Lower lobe of right lung (tissue), 2 donors: Measurements from ENCODE around the gene NDUFV1. TPM values are rescaled to one million over a fixed set of nuclear protein-coding genes. Genes with fewer than 3 reads are reported as not detected.
"Not testable (repeated sequence)": the region's sequence is repeated elsewhere in the genome, so short reads cannot be mapped to it uniquely, and the experiment has no call there.

Experiments used
- ATAC-seq, 2 donors: fragments of 200-7000 bp; cut with Tn5 transposase; one replicate each; pipeline ENCODE4 v1.9.1; 2020 to 2022; ENCODE audit warnings: mild to moderate bottlenecking in 2 of 2, moderate library complexity in 2 of 2
- DNase-seq: peaks from one replicate; pipeline ENCODE4 v3.0.0-alpha.2; 2020
- H3K27ac ChIP-seq: fragments of 200-600 bp; one replicate; pipeline ENCODE4 v1.8.0; 2022
- H3K27me3 ChIP-seq: fragments of 200-600 bp; one replicate; pipeline ENCODE4 v1.8.0; 2022; ENCODE audit warnings: low read depth
- H3K36me3 ChIP-seq: fragments of 200-600 bp; one replicate; pipeline ENCODE4 v1.8.0; 2022; ENCODE audit warnings: mild to moderate bottlenecking
- H3K4me1 ChIP-seq: fragments of 200-600 bp; one replicate; pipeline ENCODE4 v1.8.0; 2022
- H3K4me3 ChIP-seq: fragments of 200-600 bp; one replicate; pipeline ENCODE4 v1.8.0; 2022; ENCODE audit warnings: mild to moderate bottlenecking
- H3K9me3 ChIP-seq: fragments of 200-600 bp; one replicate; pipeline ENCODE4 v1.8.0; 2022
- CTCF ChIP-seq: fragments of 200-600 bp; IDR thresholded peaks from one replicate; pipeline ENCODE4 v1.8.0; 2022; ENCODE audit warnings: antibody characterized with exemption, mild to moderate bottlenecking
- intact Hi-C: fragments of 100-400 bp; cut with DNase I; formaldehyde crosslinking; loops from one replicate; pipeline ENCODE4 v1.11.0; 2022
- long read RNA-seq: library from polyadenylated mRNA; unstranded; transcript quantifications from one replicate; pipeline ENCODE4 v2.0.0, GENCODE V29; 2021
- total RNA-seq: library from RNA; stranded (reverse); fragmentation: NEBNext Ultra II Directional; extraction: Animal tissue kit (Norgen Biotek cat#: 25700); gene quantifications from one replicate; pipeline ENCODE4 v1.2.1, GENCODE V29; 2021
- donor health status: DM: no; HTN: yes; CAD: no; lungs with severe emphysema.

Gene NDUFV1
- 143 TPM for total RNA-seq
- long read RNA-seq, transcript NDUFV1-201 (10 exons, 1,596 nt) = major isoform, 75 of 144 reads
- long read RNA-seq, partial matches to known transcripts = 50 of 144 reads
- long read RNA-seq, other reads (novel, unspliced or antisense) = 13 of 144 reads

DNA sequence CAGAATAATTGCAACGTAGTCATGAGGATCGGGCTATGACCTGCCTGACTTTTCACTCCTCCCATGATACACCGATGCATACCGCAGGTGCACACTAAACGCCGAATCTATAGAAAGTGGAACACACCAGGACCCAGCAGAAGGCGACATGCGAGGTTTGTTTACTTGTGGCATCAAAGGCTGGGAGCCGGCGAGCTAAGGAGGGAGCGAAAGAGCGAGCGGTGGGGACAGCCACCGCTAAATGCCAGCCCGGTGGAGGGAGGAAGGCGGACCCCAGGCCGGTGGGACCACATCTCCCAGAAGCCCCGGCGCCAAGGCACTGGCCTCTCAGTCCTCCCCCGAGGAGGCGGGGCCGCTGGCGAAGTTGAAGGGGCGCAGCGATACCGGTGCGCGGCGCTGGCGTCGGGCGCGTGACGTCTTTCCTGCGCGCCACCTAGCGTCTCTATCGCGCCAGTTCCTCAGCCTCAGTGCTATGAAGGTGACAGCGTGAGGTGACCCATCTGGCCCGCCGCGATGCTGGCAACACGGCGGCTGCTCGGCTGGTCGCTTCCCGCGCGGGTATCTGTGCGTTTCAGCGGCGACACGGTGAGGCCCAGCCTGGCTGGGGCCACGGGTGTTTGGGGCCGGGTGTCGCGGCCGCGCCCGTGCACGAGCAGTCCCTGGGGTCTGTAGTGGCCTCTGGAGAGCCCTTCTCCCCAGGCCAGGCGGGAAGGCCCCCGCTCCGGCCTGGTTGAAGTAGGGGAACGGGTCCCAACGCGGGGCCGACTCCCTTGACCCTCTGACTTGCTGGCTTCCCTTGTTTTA is at the start of gene NDUFV1:
TSS of gene NDUFV1 (plus strand) at position 445 of the 804 bp plus-strand sequence. CDS start at position 514, 69 bp downstream.
- TF ChIP-seq CTCF = peak; percentile 71
- ATAC-seq (peak; percentile 98 to 99), DNase-seq (peak; percentile 98)
- Histone ChIP-seq H3K27me3 (no peaks in the 10 kb centered on the region), H3K36me3 (peaks cover 33% of the 10 kb centered on the region), H3K27ac (peak within 1 kb of the TSS; percentile 91), H3K9me3 (no peaks in the 10 kb centered on the region), H3K4me1 (peaks cover 19% of the 10 kb centered on the region), H3K4me3 (peak within 1 kb of the TSS; percentile 99)
- intact Hi-C loops = no loop called here

- H3K27me3 ChIP-seq = peaks cover 6% of the 10 kb centered on the region
- H3K4me3 ChIP-seq = peak overlapping the region; percentile 10
- H3K9me3 ChIP-seq = no peaks in the 10 kb centered on the region
- intact Hi-C loops = no loop called here
- no peaks in the 10 kb centered on the region for H3K4me1 ChIP-seq
- ATAC-seq = peak; percentile 90 to 92
- H3K27ac ChIP-seq = peak overlapping the region; percentile 68
- DNase-seq = peak; percentile 76
- no peaks in the 10 kb centered on the region for H3K36me3 ChIP-seq
- TF ChIP-seq CTCF = no peak
Observed at GRCh38 chr11:67558084-67558772, 48.5 kb upstream of the NDUFV1 start.

GRCh38 chr11:67561971-67562619 is 44.6 kb upstream of the NDUFV1 start:
- ATAC-seq = no peak
- Histone ChIP-seq H3K36me3 (no peaks in the 10 kb centered on the region), H3K9me3 (no peaks in the 10 kb centered on the region), H3K27me3 (peaks cover 6% of the 10 kb centered on the region), H3K4me3 (no peak overlapping the region), H3K27ac (no peak overlapping the region), H3K4me1 (peaks cover 4% of the 10 kb centered on the region)
- no peak for TF ChIP-seq CTCF
- no peak for DNase-seq
- intact Hi-C loops = no loop called here

GRCh38 chr11:67562963-67563704 is 43.6 kb upstream of the NDUFV1 start:
- Histone ChIP-seq H3K4me1 (peaks cover 4% of the 10 kb centered on the region), H3K27ac (no peak overlapping the region), H3K36me3 (no peaks in the 10 kb centered on the region), H3K9me3 (no peaks in the 10 kb centered on the region), H3K4me3 (no peak overlapping the region), H3K27me3 (peaks cover 6% of the 10 kb centered on the region)
- ATAC-seq = no peak
- no peak for DNase-seq
- no peak for TF ChIP-seq CTCF
- intact Hi-C loops = no loop called here

- peak in 1 of 2 donors; percentile 62 for ATAC-seq
- H3K27me3 ChIP-seq, DNase-seq, H3K9me3 ChIP-seq, H3K4me1 ChIP-seq, H3K36me3 ChIP-seq, intact Hi-C loops, H3K27ac ChIP-seq, H3K4me3 ChIP-seq: not testable (repeated sequence)
Observed at GRCh38 chr11:67563705-67564114, 43.0 kb upstream of the NDUFV1 start.
